ENCODE measurements around the gene CKS1B.

The CKS1B gene

GRCh38 chr1:154971341-154971998, 3.0 kb upstream of the CKS1B start:
- Histone ChIP-seq H3K27me3 (ENCODE audit: insufficient read depth, poor library complexity, severe bottlenecking) (no peaks in the 10 kb centered on the region), H3K4me3 (replicated peaks; ENCODE audit: insufficient read depth, low read length) (no peak overlapping the region), H3K27ac (replicated peaks) (no peak overlapping the region)
- no peak for DNase-seq (ENCODE audit: low read depth in 1 of 2, low spot score in 1 of 2)
- TF ChIP-seq CTCF (IDR thresholded peaks at IDR 0.05; ENCODE audit: insufficient read depth, low read length) (no peak), SPI1 (IDR thresholded peaks at IDR 0.05; ENCODE audit: borderline replicate concordance, low read depth) (no peak), REST (IDR thresholded peaks at IDR 0.05; ENCODE audit: insufficient replicate concordance, low read depth) (no peak), POLR2AphosphoS5 (IDR thresholded peaks at IDR 0.05; ENCODE audit: low read depth) (no peak), GABPA (IDR thresholded peaks at IDR 0.05; ENCODE audit: low read depth) (no peak)

GRCh38 chr1:154972213-154972516, 2.3 kb upstream of the CKS1B start:
- Histone ChIP-seq H3K4me3 (replicated peaks; ENCODE audit: insufficient read depth, low read length) (no peak overlapping the region), H3K27ac (replicated peaks) (no peak overlapping the region)

More at GRCh38 chr1:154972213-154972516, 2.3 kb upstream of the CKS1B start:
- TF ChIP-seq CTCF (IDR thresholded peaks at IDR 0.05; ENCODE audit: insufficient read depth, low read length), result no peak
- no peak for TF ChIP-seq GABPA (IDR thresholded peaks at IDR 0.05; ENCODE audit: low read depth)
- no peak for TF ChIP-seq REST (IDR thresholded peaks at IDR 0.05; ENCODE audit: insufficient replicate concordance, low read depth)
- TF ChIP-seq POLR2AphosphoS5 (IDR thresholded peaks at IDR 0.05; ENCODE audit: low read depth), result no peak
- TF ChIP-seq SPI1 (IDR thresholded peaks at IDR 0.05; ENCODE audit: borderline replicate concordance, low read depth), result no peak
- no peak for DNase-seq (ENCODE audit: low read depth in 1 of 2, low spot score in 1 of 2)
- no peaks in the 10 kb centered on the region for H3K27me3 ChIP-seq (ENCODE audit: insufficient read depth, poor library complexity, severe bottlenecking)

All from HL-60 (cell line).